WERI-Rb-1 (cell line): ENCODE measurements around the gene KCNIP2.
A peak's percentile ranks its signal among the peaks of the same experiment; 100 is the strongest.

Source experiments
- DNase-seq: peaks from one replicate; pipeline ENCODE4 v3.0.0-alpha.2; 2020
- H3K27ac ChIP-seq: fragments of 250-450 bp; sonication (Bioruptor Pico); 2 replicates; pipeline ENCODE4 v1.5.1; 2020; ENCODE audit warnings: mild to moderate bottlenecking, moderate library complexity
- H3K27me3 ChIP-seq: fragments of 250-450 bp; sonication (Bioruptor Pico); 2 replicates; pipeline ENCODE4 v1.5.1; 2021; ENCODE audit warnings: mild to moderate bottlenecking, low read depth, moderate library complexity; ENCODE audit not compliant: insufficient read depth, severe bottlenecking
- H3K36me3 ChIP-seq: fragments of 250-450 bp; sonication (Bioruptor Pico); 2 replicates; pipeline ENCODE4 v1.5.1; 2020; ENCODE audit warnings: mild to moderate bottlenecking, moderate library complexity
- H3K4me3 ChIP-seq: 2 replicates; pipeline ENCODE4 v1.5.1; 2011; ENCODE audit warnings: low read depth, mild to moderate bottlenecking, control low read depth, low read length
- H3K9me3 ChIP-seq: fragments of 250-450 bp; sonication (Bioruptor Pico); 2 replicates; pipeline ENCODE4 v1.5.1; 2021; ENCODE audit warnings: mild to moderate bottlenecking, moderate library complexity; ENCODE audit not compliant: severe bottlenecking
- TF ChIP-seq, protein P1 (sequence below): IDR thresholded peaks from 2 replicates; pipeline ENCODE4 v1.5.1; 2011; ENCODE audit warnings: low read depth, mild to moderate bottlenecking, control low read depth, inconsistent platforms, low read length

Gene KCNIP2

GRCh38 chr10:101818872-101819633, 24.5 kb downstream of the KCNIP2 start:
- TF ChIP-seq, protein P1, sequence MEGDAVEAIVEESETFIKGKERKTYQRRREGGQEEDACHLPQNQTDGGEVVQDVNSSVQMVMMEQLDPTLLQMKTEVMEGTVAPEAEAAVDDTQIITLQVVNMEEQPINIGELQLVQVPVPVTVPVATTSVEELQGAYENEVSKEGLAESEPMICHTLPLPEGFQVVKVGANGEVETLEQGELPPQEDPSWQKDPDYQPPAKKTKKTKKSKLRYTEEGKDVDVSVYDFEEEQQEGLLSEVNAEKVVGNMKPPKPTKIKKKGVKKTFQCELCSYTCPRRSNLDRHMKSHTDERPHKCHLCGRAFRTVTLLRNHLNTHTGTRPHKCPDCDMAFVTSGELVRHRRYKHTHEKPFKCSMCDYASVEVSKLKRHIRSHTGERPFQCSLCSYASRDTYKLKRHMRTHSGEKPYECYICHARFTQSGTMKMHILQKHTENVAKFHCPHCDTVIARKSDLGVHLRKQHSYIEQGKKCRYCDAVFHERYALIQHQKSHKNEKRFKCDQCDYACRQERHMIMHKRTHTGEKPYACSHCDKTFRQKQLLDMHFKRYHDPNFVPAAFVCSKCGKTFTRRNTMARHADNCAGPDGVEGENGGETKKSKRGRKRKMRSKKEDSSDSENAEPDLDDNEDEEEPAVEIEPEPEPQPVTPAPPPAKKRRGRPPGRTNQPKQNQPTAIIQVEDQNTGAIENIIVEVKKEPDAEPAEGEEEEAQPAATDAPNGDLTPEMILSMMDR: no peak
- Histone ChIP-seq H3K36me3 (peaks cover 20% of the 10 kb centered on the region), H3K4me3 (peak overlapping the region; percentile 87), H3K27me3 (no peaks in the 10 kb centered on the region), H3K27ac (peak overlapping the region; percentile 98), H3K9me3 (no peaks in the 10 kb centered on the region)
- no peak for DNase-seq

DNA sequence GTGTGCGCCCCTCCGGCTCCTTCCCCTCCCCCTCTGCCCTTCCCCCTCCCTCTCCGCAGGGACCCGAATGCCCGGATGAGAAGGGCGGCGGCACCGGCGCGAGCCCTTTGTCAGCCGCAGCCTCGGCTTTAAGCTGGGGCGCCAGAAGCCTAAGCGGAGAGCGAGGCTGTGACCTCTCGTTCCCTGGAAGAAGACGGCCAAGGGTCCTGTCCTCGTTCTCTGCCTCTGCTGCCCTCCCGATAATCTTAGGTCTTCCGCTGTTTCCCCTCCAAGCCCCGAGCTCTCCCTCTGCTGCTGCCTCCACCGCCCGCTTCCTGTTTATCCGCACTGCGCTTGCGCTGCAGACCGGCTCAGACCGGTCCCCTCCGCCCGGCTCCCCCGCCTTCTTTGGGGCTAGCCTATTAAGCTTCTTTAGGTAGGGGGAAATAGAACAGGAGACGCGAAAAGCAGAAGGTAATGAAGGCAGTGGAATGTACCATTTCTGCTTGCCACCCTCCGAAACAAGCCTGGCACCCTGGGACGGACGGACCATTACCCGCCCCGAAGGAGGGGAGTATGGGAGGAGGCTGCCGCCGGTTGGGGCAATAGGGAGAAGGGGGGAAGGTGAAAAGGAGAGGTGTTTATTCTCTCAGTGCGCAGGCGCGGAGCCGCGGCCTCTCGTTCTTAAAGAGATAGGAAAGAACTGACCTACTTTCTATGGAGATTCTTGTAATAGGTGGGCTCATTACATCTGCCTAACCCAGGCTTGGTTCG, 25.3 kb downstream of the KCNIP2 start, which contains the start of gene OGA:
Gene OGA (minus strand): TSS at position 326 of the 753 bp plus-strand sequence. CDS start 422 bp downstream, outside the sequence.
- TF ChIP-seq, protein P1: no peak

DNA sequence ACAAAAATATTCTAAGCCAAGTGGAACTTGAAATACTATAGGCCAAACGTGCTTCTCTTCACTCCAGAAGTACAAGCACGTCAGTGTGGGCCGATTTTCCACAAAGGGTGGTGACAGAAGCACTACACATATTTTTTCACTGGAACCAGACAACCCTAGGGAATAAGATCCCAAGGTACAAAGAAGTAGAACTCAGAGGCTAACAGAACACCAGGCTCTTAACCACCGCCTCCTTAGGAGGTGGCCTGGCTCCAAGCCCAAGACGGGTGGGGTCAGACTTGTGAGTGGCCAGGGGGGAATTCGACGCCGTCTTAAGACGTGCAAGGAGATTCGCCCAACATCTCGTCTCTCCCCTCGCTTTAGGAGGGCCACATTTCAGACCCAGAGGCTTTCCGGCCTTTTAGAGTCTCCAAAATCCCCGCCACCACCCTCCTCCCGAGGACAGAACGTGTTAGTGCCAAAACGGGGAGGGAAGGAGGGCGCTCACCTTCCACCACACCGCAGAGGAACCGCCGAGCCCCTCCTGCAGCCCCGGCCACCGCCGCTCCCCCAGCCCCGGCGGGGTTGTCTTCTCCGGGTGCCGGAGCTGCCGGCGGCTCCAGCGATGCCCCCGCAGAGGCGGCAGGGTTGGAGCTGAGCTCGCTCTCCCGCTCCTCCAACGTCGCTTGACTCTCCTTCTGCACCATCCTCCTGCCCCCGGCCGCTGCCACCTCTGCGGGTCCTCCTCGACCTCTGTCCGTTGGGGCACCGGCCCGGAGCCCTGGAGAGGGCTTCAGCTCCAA, 26.1 kb downstream of the KCNIP2 start:
- peak; percentile 43 for DNase-seq
- Histone ChIP-seq H3K9me3 (no peaks in the 10 kb centered on the region), H3K36me3 (peaks cover 24% of the 10 kb centered on the region), H3K4me3 (peak overlapping the region; percentile 87), H3K27ac (peak overlapping the region; percentile 98), H3K27me3 (no peaks in the 10 kb centered on the region)
- TF ChIP-seq, protein P1: no peak

More for the DNA sequence above, 25.3 kb downstream of the KCNIP2 start, which contains the start of gene OGA:
- peak within 1 kb of the TSS; percentile 98 for H3K27ac ChIP-seq
- H3K9me3 ChIP-seq: no peaks in the 10 kb centered on the region
- peaks cover 20% of the 10 kb centered on the region for H3K36me3 ChIP-seq
- H3K4me3 ChIP-seq: peak within 1 kb of the TSS; percentile 87
- DNase-seq: peak; percentile 99
- H3K27me3 ChIP-seq: no peaks in the 10 kb centered on the region

DNA sequence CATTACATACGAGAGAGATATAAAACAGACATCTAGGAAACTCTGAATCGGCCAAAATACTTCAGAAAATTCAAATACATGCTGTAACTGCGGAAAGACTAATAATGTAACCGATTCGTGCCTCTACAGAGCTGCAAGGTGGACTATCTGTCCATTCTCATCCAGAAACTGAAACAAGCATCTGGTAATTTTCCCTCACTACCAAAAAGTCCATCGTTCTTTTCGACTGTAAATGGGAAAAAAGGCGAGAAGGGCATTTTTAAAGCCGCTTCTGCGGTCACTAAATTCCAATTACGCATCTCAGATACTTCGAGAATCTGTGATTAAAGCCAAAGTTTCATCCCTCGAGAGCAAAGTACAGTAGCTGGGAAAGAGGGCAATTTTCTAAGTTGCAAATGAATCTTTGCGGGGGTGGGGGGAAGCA, 26.7 kb downstream of the KCNIP2 start:
- H3K4me3 ChIP-seq: peak overlapping the region; percentile 87
- no peaks in the 10 kb centered on the region for H3K9me3 ChIP-seq
- no peak for DNase-seq
- no peaks in the 10 kb centered on the region for H3K27me3 ChIP-seq
- H3K36me3 ChIP-seq: peaks cover 26% of the 10 kb centered on the region
- TF ChIP-seq, protein P1: no peak
- peak overlapping the region; percentile 98 for H3K27ac ChIP-seq

GRCh38 chr10:101816376-101816775, 27.2 kb downstream of the KCNIP2 start:
- TF ChIP-seq, protein P1: no peak
- Histone ChIP-seq H3K9me3 (no peaks in the 10 kb centered on the region), H3K27me3 (no peaks in the 10 kb centered on the region), H3K36me3 (peaks cover 25% of the 10 kb centered on the region), H3K27ac (no peak overlapping the region), H3K4me3 (peak overlapping the region; percentile 87)
- no peak for DNase-seq
